GM12874 (cell line): ENCODE data around the gene ZNF777.

Source experiments
- TF ChIP-seq, protein P1 (sequence below): IDR thresholded peaks from 2 replicates; pipeline ENCODE4 v1.5.1; 2011; ENCODE audit warnings: low read depth, mild to moderate bottlenecking, control low read depth, low read length, moderate library complexity; ENCODE audit not compliant: insufficient read depth

The ZNF777 gene

DNA sequence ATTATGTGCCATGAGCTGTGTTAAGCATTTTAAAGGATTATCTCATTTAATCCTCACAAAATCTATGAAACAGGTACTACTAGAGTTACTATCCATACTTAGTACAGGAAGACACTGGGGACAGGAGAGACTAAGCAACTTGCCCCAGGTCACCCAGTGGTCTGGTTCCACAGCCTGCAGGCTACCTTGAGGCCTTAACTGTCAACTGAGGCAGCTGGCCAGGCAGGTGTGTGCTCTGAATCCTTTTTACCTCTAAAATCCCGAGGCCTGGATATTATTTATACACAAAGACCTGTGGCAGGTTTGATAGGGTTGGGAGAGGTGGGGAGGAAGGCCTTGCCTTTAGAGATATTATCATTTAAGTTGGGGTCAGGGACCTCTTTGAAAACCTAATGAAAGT, 3.1 kb downstream of the ZNF777 start:
- TF ChIP-seq, protein P1, sequence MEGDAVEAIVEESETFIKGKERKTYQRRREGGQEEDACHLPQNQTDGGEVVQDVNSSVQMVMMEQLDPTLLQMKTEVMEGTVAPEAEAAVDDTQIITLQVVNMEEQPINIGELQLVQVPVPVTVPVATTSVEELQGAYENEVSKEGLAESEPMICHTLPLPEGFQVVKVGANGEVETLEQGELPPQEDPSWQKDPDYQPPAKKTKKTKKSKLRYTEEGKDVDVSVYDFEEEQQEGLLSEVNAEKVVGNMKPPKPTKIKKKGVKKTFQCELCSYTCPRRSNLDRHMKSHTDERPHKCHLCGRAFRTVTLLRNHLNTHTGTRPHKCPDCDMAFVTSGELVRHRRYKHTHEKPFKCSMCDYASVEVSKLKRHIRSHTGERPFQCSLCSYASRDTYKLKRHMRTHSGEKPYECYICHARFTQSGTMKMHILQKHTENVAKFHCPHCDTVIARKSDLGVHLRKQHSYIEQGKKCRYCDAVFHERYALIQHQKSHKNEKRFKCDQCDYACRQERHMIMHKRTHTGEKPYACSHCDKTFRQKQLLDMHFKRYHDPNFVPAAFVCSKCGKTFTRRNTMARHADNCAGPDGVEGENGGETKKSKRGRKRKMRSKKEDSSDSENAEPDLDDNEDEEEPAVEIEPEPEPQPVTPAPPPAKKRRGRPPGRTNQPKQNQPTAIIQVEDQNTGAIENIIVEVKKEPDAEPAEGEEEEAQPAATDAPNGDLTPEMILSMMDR: no peak

DNA sequence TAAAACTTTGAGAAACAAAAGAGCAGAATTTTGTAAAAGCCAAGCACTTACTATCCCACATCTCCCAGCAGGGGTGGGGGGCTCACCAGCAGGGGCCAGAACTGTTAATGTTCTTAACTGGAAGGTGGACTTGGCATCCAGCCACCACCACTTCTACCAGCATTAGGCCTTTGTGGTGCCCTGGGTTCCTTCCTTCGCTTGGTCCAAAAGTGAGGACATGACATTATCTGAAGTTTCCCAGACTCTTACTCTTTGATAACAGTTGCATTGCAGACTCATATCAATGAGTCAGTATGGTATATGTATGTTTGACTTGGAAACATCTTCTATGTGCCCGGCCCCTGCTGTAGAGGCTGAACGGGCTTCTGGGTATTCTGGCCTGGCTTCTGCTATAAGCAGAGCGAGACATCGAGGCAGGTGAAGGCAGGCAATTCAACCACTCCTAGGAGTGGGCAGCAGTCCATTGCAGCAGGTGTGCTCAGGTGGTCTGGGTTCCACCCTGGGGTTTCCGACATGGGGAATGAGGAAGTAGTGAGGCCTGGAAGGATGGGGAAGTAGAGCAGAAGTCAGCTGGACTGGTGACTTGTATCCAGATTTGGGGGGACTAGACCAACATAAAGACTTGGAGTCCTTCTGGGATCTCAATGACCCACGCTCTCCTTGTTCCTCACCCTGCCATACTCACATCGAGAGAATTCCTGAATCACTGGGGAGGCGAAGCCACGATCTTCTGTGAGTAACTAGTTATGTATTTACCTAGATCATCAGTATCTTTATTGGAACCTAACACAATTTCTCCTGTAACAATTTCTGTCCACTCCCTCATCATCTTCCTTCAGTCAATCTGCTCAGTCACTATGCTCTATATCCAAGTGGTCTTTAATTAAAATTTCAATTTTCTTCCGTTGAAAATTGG, 4.1 kb downstream of the ZNF777 start:
- TF ChIP-seq, protein P1: no peak

DNA sequence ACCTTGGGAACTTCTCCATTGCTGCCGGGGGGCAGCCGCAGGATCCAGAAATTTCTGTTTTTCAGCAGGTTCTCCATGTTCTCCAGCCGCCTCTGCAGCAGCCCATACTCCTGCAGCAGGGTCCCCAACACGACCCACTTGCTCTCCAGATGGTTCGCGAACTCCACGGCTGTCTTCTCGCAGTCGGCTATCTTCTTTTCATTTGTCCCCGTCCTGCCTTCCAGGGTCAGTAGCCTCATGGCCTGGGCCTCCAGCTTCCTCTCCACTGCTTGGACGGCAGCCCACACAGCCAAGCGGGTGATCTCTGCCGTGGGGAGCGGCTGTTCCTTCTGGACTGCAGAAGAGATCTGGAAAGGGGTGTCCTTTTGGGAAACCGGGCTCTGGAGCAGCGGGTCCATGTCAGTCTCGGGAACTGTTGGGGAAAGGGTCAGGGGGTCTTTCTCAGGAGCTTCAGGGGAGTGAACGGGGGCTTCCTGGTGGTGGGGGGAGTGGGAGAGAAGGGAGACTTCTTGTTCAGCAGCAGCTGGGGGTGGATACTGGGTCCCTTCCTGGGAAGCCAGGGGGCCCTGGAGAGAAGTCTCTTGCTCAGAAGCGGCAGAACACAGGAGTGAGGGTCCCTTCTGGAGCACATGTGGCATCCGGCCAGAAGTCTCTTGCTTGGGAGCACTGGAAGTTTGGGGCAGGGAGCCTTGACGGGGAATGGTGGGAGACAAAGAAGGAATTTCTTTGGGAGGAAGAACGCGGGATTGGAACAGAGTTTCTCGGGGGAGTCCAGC, 5.5 kb downstream of the ZNF777 start:
- TF ChIP-seq, protein P1: no peak

DNA sequence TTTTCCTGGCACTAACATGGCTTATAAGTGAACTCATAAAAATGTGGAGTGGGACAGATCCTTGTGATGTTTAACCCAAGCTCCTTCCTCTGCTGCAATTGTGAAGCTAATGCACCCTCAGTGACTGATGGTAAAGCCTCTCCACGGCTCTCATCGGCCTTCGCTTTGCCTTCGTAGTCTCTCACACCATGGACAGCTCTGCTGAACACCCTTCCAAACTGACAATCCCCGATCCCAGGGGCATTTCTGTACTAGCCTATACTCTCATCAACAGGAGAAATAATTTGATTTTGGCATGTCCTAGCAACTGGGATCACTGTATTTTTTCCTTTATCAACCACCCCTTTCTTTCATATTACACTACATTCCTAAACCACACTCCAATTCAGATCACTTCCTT, 6.1 kb downstream of the ZNF777 start:
- TF ChIP-seq, protein P1: no peak

DNA sequence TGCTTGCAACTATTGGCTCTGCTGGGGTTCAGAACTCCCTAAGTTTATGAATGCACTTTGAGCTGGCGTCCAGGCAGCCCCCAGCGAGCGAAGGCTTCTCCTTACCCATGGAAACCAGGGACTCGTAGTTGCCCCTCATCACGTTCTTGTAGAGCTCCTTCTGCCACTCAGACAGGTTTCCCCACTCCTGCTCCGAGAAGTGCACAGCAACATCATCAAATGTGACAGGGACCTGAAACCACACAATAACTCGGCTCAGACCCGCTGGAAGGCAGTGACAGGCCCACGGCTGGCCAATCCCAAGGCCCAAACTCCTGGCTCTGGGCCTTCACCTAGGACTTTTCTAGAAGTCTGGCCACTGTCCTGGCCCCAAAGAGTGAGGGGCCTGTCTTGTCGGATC, 6.9 kb downstream of the ZNF777 start:
- TF ChIP-seq, protein P1: no peak

DNA sequence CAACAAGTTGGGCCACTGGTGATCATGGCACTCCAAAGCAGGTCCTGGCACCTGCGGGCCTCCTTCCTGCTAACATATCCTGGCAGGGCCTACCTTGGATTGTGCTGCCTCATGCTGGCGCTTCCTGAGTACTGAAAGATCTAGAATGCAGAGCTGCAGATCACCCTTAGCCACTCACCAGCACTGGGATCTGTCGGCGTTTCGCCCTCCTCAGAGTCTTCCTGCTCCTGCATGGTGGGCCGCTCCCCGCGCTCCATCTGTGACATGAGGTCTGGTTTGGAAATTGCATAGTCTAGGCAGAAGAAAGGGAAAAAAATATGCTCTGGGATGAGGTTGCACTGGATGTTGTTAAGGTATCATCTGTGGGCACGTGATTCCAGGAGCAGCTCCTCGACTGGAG, 10.0 kb downstream of the ZNF777 start:
- TF ChIP-seq, protein P1: no peak

DNA sequence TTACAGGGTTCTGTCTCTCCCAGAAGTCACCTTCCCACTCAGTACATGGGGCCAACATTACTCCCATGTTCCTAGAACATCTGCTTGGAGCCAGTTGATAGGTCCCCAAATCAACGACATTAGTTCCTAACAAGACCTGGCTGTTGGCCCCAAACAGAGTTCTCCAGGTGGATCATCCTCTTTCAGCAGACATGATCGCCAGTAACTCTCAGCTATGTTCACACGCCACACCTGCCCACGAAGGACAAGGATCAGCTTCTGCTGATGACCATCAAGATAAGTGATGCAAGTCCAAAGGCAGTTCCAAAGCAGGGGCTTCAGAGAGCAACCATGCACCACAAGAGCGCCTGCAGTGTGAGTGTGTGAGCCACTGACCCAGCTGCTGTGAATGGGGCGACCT, 11.0 kb downstream of the ZNF777 start:
- TF ChIP-seq, protein P1: no peak
